Myocyte (in vitro differentiated cells): ENCODE data around the gene MLLT1. TPM values are rescaled to one million over a fixed set of nuclear protein-coding genes. Genes with fewer than 3 reads are reported as not detected.

Experiments used
- DNase-seq: peaks from one replicate; pipeline ENCODE4 v3.0.0-alpha.2; 2012; ENCODE audit warnings: low read depth
- total RNA-seq: library from RNA; depleted of rRNA; stranded (reverse); fragments of >200 nt; gene quantifications from 2 replicates; pipeline ENCODE4 v1.2.3, GENCODE V29; 2014

MLLT1 gene
- total RNA-seq, 1 donor from 2014 or later: 16.9 TPM

DNA sequence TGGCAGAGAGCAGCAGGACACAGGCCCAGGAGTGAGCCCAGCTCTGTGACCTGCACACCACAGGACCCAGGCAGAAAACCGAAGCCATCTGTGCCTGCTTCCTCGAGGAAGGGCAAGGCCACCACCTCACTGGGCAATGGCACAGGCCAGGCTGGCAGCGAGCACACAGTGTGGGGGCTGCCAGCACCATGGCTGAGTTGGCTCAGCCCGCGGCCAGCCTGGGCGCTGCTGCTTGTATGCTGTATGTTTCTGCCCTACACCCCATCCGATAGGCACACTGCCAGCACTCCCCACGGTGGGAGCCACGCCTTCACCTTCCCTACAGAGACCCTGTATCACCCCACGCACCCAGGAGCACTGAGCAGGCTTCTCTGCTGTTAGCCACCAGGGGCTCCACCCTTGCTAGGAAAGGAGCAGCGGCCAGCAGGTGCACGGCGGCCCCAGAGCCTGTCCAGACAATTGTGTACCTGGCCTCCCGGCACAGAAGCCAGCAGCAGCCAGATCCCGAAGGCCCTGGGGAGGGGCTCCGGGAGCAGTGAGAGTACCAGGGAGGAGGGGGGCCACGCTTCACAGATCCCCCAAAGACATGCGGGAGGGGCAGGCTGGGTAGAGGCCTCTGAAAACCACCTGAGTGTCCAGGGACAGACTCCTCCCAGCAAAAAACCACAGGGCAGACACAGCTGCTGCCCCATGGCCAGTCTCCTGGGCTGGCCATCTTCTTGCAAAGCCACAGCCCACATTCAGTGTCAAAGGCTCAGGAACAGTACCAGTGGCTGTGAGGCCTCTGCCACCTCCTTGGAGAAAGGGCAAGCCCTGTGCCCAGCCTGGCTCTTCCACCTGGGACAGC is 56.1 kb downstream of the MLLT1 start:
- DNase-seq: peak; percentile 92

DNA sequence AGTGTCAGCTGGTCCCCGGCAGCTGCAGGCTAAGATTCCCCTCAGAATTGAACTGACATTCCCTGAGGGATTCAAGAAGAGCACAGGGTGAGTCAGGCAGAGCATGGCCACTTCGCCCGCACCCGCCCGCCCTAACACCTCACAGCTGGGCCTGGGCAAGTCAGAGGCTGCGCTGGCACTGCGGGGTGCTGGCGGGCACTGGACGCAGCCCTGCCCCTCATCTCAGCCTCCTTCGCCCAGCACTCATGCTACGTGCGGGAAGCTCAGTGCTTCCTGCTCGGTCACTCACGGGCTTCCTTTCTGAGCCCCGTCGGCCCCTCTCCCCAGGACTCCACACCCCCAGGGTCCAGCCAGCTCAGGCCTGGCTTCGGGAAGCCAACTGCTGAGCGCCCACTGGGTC is 56.9 kb downstream of the MLLT1 start:
- DNase-seq: peak; percentile 94

DNA sequence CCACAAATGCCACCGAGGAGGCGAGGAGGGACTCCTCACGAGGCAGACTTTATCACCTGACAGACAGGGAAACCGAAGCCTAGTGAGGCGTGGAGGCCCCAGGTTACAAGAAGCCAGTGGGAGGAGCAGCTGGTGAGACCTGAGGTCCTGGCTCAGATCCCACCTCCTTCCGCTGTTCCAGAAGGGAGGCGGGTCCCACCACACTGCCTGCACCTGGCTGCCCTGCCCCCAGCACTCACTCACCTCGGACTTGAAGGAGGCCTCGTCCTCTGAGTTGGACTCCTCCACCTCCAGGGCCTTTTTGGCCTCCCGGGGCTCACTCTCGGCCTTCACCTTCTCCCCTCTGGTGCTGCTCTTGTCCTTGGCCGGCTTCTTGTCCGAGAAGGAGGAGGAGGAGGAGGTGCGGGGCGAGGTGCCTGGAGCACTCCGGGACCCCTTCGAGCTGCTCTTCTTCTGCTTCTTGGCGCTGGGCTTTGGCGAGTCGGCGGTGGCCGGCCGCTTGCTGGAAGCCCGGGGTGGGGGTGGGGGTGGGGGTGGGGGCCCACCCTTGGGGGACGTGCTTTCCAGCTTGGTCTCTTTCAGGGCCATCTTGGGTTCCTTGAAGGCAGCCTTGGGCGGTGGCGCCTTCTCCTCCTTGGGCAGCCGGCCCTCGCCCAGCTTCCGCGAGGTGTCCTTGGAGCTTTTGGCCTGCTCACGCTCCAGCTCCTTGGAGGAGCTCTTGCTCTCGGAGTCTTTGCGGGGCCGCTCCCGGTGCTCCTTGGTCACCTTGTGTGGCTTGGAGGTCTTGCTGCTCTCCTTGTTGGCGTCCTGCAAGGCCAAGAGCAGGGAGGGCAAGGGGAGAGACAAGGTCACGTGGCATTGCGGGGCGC is 57.7 kb downstream of the MLLT1 start:
- no peak for DNase-seq

DNA sequence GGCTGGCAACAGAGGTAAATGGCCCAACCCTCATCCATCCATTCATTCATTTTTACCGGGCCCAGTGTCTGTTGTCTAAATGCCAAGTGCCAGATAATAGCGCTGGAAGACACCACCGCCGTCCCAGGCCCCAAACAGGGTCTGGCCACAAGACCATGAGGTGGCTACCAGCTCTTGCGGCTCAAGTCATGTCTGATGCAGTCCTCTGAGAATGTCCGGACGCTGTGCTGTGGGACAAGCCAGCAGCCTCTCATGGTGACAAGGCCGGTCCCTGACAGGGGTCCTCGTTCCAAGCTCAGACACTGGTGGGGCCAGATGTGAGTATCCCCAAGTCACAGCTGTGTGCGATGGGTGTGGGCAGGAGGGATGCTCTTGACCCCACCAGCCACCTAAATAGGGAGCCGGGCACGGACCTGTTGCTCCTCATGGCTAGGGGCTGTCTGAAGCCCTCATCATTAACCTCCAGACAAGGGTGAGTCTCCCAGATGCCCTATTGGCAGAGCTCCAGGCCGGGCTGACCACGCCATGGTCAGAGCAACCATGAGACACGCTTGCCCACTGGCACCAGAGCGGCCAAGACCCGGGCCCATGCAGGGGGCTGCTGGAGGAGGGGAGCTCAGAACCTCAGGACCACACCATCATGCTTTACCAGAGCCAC is 58.4 kb downstream of the MLLT1 start:
- no peak for DNase-seq

DNA sequence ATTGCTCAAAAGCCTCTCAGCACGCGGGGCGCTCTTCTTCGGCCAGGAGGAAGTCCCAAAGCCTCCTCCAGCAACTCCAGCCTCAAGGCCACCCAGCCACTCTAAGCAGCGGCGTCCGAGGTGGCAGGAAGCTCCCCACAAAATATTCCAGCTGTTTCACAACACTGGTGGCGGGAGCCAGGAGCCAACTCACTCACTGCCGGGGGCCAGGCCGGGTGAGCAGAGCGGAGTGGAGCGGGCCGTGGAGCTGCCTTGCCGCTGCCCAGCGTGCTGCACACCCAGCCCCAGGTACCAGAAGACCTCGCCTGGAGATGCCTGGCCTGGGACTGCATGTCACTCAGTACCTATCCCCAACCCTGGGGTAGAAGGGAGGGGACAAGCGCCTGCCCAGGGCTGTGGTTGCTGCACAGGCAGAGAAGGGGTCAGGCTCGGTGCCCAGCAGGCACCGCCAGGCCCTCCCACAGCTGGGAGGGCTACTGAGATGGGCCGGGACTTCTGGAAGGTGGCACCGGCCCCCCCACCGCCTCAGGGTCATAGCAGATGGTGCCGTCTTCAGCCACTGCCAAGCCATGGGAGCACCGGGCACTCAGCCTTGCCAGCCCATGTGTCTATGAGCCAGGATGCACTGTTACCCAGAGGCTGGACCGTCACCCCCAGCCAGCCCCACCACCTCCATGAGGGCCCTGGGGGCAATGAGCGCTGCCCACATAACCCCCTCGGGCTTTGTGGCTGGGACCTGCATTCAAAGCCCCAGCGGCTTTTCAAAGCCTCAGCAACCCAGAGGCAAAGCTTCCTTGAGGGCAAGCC is 59.2 kb downstream of the MLLT1 start:
- no peak for DNase-seq

DNA sequence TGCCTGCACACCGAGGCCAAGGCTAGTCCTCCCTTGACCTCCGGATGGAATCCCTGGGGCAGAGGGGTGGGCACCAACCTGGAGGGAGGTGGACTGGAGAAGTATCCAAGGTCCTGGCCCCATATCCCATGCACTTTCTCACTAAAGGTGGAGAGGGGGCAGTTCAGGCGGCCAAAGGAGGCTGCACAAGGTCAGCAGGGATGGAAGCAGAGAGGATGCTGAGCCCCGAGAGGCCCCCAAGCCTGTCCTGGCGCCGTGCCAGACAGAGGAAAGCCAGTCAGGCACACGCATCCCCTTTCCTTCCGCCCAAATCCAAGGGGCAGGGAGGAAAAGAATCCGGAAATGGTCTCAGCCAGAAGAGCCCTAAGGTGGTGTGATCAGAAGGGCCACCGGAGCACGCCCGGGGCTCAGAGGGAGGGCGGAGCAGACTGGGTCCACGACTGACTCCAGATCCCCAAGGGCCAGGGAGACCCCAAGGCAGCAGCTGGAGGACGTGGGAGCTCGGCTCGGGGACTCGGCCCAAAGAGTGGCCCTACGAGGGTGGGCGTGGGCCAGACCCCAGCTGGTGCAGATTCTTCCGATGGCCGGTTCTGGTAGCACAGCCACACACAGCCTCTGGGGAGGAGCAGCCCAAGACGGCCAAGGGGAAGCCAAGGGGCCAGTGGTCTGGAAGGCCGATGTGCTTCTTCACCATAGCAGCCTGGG is 60.0 kb downstream of the MLLT1 start:
- DNase-seq: no peak

DNA sequence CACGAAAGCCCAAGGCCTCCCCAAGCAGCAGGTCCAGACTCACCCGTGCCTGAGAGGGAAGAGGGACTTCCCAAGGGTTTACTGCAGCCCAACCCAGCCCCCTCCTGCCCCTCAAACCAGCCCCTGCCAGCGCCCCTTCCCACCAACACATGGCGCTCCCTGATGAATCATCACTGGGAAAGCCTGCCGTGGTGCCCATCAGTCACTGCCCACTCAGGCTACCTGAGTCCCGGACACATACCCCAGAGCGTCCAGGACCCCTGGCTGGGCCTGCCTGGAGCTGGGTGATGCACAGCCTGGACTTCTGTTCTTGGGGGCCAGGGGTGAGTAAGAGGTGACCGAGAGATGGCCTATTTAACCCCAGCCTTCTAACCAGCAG is 60.6 kb downstream of the MLLT1 start:
- no peak for DNase-seq

DNA sequence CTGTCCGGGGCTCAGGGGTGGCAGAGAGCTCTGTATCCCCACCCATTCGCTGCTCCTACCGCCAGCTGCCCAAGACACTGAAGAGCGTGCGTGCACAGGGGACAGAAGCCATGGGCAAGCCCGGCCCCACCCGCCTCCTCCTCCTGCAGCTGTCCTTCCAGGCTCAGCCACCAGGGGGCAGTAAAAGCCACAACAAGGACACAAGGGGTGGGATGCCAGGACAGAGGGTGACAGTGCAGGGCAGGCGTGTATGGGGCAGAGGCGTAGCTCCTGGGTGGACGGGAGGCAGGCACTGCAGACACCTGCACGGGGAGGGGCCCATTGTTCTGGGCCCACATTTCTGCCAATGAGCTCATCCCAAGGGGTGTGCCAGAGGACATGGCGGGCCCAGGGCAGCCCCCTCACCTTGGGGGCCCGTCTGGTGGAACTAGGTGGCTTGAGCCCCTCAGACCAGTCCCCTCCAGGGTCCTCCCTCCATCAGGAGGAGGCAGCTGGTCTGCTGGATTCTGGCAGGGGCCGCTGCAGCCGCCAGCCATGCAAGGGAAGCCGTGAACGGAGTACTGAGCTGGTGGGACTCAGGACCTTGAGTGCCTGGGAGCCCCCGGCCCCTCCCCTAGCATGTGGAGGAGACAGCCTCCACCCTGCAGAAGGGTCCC is 61.2 kb downstream of the MLLT1 start:
- peak; percentile 92 for DNase-seq

DNA sequence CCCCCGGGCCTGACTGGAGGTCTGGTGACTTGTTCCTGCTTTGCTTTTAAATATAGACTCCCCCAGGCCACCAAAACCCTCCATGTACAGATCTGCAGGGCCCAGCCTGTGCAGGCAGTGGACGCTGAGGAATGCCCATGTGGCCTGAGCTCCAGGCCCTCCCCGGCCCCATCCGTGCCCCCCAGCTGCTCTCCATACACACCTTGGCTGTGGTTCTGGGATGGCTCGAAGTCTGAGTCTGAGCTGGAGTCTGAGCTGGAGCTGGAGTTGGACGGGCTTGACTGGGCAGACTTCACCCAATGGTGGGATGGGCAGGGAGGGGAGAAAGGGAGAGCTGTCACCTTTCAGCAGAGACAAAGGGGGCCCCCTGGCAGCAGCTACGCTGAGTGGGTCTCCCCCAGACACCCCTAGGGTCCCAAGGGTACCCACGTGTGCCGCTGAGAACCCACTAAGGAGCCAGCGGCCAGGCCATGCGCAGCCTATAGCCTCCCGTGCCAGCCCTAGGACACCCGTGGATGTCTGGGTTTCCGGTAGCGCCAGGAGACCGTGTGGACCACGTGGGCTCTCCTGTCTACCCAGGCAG is 61.9 kb downstream of the MLLT1 start:
- no peak for DNase-seq

DNA sequence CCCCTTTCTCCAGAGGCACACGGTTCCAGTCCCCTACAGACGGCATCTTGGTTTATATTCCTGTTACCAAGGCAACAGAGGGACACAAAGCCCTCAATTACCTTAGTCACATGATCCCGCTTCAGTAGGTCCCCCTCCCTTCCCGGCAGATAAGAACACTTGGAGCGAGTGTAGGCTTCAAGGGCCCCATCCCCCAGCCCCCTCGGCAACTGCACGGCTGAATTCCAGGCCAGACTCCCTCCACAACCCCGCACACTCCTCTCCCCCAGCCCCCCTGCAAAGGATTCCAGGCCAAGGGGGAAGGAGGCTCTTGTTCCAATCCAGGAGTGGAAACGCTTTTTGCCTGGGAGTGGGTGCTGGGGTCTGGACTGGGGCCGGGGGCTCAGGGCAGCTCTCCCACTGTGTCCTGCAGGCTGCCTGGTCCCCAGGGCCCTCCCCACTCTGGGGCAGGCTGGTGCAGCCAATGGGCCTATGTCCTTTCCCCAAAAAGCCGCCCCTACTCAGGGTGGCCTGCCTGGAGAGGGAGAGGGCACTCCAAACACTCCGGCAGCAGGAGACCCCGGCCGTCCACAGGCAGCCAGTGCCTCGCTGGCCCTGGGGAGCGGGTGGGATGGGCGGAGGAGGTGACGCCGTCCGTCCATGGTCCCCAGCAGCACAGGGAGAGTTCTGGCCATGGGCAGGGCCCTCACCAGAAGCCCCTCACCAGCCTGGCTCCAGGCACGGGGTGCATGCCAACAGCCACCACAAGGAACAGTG is 62.6 kb downstream of the MLLT1 start:
- DNase-seq: no peak

DNA sequence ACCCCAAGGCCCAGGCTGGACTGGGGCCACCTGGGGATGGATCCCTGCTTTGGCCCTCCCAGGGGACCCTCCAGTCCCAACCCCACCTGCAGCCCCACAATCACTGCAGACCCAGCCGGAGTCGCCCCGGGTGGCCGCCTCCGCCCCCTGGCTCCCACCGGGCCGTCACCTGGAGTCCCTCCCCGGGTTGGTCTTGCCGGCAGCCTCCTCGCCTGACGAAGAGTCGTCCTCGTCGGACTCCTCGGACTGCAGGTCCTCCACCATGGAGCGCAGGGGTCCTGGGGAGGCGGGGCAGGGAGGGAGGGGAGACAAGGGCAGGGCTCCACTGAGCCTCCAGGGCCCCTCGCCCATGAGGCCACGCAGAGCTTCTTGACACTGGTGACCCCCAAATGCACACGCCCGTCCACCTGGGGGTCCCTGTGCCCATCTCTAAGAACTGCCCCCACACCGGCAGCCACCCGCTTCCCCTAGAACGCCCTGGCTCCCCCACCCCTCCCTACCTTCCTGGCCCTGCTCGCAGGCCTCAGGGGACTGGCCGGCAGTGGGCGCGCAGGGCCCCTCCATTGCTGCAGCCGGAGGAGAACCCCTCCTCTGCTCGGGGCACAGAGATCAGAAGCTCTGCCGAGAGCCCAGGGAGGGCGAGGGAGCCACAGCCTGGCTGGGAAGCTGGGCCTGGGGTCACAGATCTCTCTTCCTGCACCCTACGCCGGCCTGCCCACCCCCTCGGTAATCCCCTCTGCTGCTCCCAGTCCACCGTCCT is 63.4 kb downstream of the MLLT1 start:
- no peak for DNase-seq

DNA sequence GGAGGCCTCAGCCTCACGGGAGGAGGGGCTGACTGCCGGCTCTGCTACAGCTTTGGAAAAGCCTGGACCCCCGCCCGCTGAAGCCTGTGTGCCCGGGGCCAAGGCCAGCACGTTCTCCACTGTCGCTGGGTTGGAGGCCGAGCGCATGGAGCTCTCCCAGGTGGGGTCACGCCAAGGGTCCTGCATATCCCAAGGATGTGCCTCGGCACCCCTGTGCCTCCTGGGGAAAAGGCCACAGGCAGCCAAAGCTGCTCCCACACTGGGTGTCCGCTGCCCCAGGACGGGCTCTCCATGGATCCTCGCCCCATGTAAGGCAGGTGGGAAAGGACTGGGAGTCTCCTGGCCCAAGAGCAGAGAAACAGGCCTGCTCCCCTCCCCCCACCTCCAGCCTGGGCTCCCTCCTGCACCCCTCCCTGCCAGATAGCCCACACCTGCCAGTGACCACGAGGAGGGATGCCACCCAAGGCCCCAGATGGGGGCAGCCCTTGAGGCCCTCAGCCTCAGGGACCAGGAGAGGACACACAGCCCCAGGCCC is 64.0 kb downstream of the MLLT1 start:
- DNase-seq: no peak

DNA sequence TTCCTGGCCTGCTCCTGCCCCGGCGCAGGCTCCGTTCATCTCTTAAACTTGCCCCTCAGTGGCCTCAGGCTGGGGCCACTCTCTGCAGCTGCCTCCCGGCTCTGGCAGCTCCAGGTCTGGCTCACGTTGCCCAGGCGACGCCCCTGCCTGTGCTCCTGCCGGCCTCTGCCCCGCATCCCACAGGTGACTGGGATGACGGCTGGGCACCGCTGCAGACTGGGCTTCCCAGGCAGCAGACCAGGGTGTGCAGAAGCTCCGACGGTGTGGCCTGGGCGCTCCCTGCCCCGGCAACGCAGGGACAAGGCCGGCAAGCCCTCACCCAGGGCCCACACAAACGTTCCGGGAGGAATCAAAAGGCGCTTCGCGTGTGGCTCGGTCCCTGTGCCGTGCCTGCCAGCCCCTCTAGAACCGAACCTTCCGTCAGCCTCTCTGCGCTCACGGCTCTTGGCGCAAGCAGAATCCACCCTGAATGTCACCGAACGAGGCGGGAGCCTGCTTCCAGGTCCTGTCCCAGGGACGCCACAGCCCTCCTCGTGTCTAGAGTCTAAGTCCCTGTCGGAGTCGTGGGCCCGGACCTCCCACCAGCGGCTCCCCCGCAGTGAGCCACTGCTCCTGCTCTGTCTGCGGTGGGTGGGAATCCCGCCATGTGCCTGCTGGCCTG is 64.8 kb downstream of the MLLT1 start:
- DNase-seq: no peak

DNA sequence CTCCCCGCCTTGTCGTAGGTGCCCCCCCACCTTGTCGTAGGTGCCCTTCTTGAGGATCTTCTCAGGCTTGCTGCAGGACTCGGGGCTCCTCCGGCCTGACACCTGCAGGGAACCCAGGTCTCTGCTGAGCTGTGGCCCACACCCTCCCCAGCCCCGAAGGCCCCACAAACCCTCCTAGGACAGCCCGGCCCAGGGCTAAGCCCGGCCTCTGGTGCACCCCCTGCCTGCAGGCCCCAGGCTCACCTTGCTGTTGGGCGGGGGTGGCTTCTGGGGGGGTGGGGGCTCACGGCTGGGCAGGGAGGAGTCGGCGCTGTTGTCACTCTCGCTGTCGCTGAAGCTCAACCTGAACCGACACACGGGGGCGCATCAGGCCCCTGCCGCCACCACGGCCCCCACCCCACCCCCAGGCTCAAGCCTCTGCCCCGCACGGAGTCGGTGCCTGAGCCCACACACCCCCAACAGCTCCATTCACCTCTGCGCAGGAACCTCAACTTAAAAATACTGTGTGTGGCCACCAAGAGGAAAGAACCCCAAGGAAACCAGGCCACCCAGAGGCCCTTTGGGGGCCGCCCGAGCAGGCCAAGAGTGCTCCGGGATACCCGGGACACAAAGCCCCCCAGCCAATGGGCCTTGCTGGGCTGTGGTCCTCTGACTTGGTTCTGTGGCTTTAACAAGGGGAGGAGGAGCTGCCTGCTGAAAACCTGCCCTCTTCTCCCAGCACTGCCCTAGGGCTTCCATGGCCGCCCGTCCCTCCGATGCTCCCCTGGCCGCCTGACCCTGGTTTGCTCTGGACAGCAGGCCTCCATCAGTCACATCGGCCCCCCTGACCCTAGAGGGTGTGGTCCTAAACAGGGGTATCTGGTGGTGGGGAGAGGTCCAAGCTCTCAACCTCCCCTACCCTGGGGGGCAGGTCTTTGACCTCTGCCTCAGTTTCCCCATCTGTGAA is 65.8 kb downstream of the MLLT1 start:
- DNase-seq: no peak

DNA sequence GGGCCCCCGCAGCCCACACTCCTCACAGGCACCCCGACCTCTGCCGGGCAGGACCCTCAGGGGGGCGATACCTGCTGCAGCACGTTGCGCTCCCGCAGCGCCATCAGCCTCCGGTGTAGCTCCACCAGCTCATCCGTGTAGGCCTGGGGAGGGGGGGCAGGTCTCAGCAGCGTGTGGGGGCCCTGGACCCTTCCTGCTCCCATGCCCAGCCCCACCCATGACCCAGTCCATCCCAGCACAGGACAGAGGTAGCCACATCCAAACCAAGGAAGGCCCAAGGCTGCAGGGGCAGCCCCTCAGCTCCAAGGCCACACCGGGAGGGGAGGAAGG is 66.5 kb downstream of the MLLT1 start:
- no peak for DNase-seq
